ENCODE results near the gene CCR5.
A peak's percentile ranks its signal among the peaks of the same experiment; 100 is the strongest.

CCR5 gene

DNA sequence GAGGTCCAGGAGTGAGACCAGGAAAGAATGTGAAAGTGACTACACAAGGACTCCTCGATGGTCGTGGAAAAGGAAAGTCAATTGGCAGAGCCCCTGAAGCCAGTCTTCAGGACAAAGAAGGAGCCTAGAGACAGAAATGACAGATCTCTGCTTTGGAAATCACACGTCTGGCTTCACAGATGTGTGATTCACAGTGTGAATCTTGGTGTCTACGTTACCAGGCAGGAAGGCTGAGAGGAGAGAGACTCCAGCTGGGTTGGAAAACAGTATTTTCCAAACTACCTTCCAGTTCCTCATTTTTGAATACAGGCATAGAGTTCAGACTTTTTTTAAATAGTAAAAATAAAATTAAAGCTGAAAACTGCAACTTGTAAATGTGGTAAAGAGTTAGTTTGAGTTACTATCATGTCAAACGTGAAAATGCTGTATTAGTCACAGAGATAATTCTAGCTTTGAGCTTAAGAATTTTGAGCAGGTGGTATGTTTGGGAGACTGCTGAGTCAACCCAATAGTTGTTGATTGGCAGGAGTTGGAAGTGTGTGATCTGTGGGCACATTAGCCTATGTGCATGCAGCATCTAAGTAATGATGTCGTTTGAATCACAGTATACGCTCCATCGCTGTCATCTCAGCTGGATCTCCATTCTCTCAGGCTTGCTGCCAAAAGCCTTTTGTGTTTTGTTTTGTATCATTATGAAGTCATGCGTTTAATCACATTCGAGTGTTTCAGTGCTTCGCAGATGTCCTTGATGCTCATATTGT is 10.8 kb upstream of the CCR5 start:
- DNase-seq = no peak

DNA sequence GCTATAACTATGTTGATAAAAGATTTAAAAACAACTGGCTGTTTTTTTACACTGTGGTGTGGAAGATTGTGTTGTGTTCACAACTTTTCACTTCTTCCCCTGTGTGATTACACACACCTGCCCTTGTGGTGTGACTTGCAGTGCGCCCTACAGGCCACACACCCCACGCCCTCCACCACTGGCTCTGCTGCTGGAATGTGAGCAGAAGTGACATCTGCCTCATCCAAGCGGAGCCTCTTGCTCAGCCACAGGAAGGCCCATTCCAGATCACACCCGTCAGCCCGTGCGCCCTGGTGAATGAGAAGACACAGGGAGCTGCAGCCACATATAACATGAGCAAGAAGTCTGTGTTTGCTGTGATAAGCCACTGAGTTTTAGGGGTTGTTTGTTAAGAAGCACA is 9.8 kb upstream of the CCR5 start:
- no peak for DNase-seq

DNA sequence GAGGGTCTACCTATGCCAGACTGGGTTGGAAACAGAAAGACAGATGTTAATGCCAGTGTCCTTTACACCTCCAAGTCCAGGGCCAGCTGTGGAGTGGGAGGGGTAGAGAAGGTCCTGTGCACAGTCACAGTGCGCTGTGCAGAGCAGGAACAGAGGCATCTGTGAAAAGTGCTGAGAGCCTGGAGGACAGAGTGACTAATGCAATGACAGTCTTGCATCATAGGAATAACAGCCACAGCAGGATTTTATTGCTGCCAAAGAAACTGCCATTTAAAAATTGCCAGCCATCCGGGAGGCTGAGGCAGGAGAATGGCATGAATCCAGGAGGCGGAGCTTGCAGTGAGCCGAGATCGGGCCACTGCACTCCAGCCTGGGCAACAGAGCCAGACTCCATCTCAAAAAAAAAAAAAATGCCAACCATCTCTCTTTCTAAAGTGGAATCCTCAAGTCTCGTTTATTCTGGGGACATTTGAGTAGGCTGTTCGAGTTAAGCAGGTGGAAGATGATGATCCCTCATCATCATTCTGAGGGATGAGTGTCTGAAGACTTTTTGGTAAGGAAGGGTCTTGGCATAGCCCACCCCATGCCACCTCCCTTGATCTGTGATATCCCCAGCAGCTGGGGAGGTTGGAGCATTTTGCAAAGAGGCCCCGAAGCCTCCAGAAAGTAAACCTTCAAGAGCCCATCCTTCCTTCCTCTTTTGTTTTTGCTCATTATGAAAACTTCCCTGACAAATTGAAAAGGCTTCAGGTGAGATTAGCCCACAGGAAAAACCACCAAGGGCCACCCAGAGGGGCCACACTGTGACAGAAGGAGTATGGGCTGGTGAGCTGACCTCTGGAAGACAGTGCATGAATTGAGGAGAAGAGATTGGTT is 9.1 kb upstream of the CCR5 start:
- DNase-seq = no peak

DNA sequence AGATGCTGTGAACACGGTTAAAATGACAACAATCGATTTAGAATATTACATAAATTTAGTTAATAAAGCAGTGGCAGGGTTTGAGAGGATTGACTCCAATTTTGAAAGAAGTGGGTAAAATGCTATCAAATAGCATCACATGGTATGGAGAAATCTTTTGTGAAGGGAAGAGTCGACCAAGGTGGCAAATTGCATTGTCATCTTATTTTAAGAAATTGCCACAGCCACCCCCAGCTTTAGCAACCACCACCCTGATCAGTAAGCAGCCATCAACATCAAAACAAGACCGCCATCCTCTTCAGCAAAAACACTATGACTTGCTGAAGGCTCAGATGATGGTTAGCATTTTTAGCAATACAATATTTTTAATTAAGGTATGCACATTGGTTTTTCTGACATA is 5.7 kb upstream of the CCR5 start:
- DNase-seq = no peak

DNA sequence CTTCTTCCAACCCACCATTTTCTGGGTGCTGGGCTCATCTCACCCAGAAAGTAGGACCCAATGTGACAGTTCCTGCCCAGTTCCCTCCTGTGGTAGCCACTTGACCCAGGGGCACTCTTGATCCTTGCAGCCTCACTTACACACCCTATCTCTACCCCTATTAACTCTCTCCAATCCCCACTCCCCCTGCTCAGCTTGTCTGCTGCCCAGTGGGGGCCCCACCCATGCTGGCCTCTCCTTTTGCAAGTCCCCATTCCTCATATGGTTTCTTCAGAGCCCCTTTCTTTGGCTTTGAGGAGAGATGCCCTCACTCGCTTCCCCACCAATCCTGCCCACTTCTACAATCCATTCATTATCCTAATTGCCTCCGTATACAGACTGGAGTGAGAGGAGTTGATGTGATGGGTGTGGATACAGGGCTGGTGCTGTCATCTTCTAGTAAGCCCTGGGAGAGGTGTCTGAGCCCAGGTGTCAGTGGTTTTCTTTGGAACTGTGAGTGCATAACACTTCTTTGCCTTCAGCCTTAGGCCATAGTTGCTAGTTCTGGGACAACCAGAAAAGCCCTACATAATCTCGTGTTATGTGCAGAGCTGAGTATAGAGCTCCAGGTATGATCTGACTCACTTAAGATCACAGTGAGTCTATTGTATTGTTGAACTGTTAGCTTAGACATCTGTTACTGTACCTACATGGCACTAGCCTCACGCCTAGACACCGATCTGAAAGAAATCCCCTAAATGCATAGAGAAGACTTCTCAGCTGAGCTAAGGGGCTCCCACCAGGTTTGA is 4.8 kb upstream of the CCR5 start:
- DNase-seq = no peak

DNA sequence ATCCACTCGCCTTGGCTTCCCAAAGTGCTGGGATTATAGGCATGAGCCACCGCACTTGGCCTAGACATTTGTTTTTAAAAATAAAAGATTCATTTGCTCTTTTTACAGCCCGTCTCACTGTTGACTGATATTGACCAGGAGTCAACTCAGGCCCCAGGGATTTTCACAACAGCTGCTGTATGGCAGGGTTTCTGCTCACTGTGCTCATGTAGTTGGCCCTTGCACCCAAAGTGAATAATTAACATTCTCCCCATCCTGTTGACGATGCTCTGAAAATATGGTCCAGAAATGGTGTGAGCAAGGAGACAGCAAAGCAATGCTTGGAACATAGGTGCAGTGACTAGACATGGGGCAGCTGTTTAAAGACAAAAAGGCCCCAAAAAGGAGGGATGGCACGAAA is 2.9 kb upstream of the CCR5 start:
- no peak for DNase-seq

DNA sequence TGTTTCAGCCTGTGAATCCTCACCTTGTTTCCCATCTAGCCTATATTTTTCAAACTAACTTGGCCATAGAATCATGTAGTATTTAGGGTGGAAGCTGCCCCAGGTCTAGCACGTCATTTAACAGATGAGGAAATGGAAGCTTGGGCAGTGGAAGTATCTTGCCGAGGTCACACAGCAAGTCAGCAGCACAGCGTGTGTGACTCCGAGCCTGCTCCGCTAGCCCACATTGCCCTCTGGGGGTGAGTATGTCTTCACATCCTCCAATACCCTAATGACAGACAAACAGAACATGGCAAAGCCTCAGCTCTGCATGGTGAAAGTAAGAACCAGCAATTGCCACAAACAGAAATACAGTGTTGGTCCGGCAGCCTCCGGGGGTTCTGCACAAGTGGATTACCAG is 2.2 kb upstream of the CCR5 start:
- DNase-seq = peak in 3 of 4 experiments; percentile 27 to 31 (median 29)

DNA sequence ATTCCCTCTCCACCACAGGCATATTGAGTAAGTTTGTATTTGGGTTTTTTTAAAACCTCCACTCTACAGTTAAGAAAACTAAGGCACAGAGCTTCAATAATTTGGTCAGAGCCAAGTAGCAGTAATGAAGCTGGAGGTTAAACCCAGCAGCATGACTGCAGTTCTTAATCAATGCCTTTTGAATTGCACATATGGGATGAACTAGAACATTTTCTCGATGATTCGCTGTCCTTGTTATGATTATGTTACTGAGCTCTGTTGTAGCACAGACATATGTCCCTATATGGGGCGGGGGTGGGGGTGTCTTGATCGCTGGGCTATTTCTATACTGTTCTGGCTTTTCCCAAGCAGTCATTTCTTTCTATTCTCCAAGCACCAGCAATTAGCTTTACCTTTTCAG is 1.6 kb upstream of the CCR5 start:
- DNase-seq = no peak

DNA sequence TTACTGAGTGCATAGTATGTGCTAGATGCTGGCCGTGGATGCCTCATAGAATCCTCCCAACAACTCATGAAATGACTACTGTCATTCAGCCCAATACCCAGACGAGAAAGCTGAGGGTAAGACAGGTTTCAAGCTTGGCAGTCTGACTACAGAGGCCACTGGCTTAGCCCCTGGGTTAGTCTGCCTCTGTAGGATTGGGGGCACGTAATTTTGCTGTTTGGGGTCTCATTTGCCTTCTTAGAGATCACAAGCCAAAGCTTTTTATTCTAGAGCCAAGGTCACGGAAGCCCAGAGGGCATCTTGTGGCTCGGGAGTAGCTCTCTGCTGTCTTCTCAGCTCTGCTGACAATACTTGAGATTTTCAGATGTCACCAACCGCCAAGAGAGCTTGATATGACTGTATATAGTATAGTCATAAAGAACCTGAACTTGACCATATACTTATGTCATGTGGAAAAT is 1.0 kb upstream of the CCR5 start:
- no peak for DNase-seq

DNA sequence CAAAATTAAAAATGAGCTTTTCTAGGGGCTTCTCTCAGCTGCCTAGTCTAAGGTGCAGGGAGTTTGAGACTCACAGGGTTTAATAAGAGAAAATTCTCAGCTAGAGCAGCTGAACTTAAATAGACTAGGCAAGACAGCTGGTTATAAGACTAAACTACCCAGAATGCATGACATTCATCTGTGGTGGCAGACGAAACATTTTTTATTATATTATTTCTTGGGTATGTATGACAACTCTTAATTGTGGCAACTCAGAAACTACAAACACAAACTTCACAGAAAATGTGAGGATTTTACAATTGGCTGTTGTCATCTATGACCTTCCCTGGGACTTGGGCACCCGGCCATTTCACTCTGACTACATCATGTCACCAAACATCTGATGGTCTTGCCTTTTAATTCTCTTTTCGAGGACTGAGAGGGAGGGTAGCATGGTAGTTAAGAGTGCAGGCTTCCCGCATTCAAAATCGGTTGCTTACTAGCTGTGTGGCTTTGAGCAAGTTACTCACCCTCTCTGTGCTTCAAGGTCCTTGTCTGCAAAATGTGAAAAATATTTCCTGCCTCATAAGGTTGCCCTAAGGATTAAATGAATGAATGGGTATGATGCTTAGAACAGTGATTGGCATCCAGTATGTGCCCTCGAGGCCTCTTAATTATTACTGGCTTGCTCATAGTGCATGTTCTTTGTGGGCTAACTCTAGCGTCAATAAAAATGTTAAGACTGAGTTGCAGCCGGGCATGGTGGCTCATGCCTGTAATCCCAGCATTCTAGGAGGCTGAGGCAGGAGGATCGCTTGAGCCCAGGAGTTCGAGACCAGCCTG is 984 bp downstream of the CCR5 start:
- DNase-seq = no peak

DNA sequence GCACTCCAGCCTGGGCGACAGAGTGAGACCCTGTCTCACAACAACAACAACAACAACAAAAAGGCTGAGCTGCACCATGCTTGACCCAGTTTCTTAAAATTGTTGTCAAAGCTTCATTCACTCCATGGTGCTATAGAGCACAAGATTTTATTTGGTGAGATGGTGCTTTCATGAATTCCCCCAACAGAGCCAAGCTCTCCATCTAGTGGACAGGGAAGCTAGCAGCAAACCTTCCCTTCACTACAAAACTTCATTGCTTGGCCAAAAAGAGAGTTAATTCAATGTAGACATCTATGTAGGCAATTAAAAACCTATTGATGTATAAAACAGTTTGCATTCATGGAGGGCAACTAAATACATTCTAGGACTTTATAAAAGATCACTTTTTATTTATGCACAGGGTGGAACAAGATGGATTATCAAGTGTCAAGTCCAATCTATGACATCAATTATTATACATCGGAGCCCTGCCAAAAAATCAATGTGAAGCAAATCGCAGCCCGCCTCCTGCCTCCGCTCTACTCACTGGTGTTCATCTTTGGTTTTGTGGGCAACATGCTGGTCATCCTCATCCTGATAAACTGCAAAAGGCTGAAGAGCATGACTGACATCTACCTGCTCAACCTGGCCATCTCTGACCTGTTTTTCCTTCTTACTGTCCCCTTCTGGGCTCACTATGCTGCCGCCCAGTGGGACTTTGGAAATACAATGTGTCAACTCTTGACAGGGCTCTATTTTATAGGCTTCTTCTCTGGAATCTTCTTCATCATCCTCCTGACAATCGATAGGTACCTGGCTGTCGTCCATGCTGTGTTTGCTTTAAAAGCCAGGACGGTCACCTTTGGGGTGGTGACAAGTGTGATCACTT is 2.0 kb downstream of the CCR5 start:
- no peak for DNase-seq

DNA sequence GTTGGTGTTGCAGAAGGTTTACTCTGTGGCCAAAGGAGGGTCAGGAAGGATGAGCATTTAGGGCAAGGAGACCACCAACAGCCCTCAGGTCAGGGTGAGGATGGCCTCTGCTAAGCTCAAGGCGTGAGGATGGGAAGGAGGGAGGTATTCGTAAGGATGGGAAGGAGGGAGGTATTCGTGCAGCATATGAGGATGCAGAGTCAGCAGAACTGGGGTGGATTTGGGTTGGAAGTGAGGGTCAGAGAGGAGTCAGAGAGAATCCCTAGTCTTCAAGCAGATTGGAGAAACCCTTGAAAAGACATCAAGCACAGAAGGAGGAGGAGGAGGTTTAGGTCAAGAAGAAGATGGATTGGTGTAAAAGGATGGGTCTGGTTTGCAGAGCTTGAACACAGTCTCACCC is 4.0 kb downstream of the CCR5 start:
- no peak for DNase-seq

DNA sequence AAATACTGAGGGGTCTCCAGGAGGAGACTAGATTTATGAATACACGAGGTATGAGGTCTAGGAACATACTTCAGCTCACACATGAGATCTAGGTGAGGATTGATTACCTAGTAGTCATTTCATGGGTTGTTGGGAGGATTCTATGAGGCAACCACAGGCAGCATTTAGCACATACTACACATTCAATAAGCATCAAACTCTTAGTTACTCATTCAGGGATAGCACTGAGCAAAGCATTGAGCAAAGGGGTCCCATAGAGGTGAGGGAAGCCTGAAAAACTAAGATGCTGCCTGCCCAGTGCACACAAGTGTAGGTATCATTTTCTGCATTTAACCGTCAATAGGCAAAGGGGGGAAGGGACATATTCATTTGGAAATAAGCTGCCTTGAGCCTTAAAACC is 4.5 kb downstream of the CCR5 start:
- DNase-seq = no peak

DNA sequence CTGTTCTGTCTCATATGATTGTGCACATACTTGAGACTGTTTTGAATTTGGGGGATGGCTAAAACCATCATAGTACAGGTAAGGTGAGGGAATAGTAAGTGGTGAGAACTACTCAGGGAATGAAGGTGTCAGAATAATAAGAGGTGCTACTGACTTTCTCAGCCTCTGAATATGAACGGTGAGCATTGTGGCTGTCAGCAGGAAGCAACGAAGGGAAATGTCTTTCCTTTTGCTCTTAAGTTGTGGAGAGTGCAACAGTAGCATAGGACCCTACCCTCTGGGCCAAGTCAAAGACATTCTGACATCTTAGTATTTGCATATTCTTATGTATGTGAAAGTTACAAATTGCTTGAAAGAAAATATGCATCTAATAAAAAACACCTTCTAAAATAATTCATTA is 5.1 kb downstream of the CCR5 start:
- DNase-seq = no peak

DNA sequence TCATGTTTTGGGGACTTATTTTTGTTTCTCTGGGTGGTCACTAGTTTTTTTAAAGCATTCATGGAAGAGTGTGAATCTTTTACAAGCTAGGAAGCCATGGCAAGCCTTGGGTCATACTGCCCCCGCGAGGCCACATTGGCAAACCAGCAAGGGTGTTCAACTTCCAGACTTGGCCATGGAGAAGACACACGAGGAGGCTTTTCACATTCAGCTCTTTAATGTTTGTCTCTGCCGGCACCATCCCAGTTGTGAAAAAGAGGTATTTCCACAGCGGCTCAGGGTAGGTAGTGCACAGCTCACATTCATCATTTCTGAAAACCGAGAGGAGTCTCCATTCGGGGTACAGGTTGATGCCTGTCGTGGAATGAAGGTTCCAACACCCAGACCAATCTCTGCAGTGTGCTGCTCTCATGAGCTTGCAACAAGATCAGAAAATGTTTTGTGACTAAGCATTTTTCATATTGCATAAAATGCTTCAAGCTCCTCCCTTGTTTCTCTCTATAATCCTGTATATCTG is 7.7 kb downstream of the CCR5 start:
- DNase-seq = peak; percentile 13 to 34 (median 21)

DNA sequence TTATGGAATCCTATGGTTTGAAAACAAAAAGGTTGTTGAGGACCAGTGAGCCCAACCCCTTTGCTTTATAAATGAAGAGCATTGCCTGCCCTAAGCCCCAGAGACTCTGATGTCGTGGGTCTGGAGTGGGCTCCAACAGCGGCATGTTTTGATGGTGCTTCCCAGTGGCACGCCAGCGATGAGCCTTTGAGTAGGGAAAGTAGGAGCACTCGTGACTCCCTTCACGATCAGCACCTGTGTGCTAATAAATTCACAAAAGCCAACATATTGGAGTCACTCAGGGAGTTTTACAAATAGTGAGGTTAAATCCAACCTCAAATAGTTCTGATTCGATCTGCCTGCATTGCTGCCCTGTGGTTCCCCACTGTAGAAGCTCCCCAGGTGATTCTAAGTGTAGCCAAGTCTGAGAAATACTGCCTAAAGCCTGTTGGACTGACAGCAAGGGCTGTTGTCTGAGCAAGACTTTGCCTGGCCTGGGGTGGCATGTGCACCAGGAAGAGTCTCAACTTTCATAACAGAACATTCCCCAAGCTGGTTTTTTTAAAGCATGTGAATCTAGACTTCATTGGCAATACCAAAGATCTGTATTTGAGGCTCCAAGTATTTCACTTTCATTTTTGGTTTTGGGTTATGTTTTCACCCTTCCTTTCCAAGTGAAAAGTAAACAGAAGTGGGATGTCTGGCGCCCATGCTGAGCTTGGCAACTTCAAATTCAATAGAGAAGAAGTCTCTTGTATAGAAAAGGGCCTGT is 9.9 kb downstream of the CCR5 start:
- no peak for DNase-seq

DNA sequence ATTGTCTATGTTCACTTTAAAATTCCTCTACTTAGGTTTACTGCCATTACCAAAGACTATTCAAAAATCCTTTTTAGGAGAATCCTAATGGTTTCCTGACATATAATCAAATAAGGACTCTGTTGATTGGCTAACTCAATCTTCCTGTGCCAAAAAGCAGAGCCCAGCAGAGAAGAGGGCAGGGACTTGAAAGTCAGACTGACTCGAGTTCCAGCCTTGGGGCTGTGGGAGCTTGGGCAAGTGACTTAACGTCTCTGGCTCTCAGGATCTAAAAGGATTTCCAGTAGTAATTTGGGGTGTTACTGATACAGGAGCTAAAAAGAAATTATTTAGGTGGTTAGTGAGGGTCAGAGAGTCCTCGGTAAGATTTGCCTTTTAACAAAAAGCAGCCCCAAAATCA is 10.9 kb downstream of the CCR5 start:
- DNase-seq = no peak

DNA sequence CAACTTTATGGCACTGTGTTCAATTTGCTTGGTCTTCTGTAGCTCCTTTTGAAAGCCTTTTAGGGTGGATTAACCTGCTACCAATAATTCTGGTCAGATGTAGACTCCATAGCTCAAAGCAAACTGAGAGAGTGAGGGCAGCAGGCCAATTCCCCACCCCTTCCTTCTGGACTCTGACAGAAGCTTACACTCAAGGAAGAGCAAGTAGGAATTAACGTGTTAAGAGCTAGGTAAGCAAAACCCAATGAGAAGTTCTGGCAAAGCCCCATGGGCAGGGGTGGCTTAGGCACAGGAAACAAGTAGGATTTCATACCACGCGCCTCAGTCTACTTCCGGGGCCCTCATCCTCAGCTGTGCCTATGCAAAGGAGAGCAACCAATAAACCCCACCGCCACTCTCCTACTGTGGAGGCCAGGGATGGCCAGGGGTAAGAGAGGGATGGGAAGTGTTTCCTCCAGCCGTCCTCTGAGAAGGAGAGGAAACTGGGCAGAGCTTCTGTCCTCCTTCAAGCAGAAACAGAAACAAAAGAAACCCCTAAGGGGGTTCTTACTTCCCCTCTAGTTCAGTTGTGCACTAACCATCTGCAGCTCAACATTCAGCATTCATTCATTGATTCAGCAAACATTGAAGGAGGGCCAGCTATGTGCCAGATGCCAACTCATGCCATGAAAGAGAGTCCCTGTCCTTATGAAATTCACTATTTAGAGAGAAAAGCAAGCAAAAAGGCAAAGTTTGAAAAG is 12.6 kb downstream of the CCR5 start:
- no peak for DNase-seq

DNA sequence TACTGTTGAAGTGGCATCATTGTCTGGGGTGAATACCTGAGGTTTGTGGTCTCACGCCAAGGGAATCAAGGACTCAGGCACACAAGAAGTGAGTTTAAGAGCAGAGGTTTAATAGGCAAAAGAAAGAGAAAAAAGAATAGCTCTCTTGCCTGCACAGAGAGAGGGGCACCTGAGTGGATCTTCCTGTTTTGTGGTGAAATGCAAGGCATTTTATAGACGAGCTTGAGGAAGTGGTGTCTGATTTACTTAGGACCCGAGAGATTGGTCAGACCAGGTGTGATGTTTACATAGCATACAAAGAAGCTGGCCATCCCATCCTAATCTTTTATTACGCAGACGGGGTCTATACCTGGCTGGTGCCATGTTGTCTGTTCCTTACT is 13.2 kb downstream of the CCR5 start:
- DNase-seq = no peak

DNA sequence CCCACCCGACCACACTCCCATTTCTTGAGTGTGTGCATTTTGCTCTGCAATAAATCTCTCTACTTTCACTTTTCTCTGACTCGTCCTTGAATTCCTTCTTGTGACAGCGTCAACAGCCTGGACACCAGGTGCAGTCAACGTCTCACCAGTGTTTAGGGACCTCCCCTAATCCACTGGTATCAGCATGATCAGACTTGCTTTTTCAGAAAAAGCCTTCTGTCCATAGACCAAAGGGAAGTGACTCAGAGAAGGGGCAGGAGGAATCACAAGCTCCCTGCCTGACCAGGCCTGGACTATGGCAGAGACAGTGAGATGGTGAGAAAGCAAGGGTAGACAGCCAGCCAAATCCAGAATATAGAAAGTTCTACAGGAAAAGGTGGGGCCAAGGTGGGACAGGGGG is 15.5 kb downstream of the CCR5 start:
- DNase-seq = no peak

All from activated CD4-positive, CD25-positive, alpha-beta regulatory T cell (primary cell).